ENCODE results near the gene FAM169A.

DNA sequence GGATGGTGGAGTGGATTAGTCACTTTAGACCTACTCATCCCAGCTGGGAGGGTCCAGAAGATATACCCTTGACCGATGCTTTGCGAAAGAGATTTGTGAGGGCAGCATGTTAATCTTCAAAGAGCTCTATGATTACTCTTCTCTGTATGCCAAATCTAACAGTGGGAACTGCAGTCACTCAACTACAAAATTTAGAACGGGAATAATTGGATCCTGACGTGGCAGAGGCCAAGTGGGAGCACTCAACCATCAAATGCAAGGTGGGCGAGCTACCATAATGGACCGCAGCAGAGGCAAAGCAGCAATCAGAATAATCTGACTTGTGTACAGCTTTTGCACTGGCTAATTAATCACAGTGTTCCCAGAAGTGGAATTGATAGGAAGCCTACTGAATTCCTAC is 78.8 kb downstream of the FAM169A start:
- TF ChIP-seq, protein P1, sequence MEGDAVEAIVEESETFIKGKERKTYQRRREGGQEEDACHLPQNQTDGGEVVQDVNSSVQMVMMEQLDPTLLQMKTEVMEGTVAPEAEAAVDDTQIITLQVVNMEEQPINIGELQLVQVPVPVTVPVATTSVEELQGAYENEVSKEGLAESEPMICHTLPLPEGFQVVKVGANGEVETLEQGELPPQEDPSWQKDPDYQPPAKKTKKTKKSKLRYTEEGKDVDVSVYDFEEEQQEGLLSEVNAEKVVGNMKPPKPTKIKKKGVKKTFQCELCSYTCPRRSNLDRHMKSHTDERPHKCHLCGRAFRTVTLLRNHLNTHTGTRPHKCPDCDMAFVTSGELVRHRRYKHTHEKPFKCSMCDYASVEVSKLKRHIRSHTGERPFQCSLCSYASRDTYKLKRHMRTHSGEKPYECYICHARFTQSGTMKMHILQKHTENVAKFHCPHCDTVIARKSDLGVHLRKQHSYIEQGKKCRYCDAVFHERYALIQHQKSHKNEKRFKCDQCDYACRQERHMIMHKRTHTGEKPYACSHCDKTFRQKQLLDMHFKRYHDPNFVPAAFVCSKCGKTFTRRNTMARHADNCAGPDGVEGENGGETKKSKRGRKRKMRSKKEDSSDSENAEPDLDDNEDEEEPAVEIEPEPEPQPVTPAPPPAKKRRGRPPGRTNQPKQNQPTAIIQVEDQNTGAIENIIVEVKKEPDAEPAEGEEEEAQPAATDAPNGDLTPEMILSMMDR (IDR thresholded peaks at IDR 0.05): no peak
- TF ChIP-seq EZH2 (IDR thresholded peaks at IDR 0.05; ENCODE audit: borderline replicate concordance, insufficient read depth, low read depth, low read length, poor library complexity, severe bottlenecking): no peak
